ENCODE data around the gene C17orf107. TPM values are rescaled to one million over a fixed set of nuclear protein-coding genes. Genes with fewer than 3 reads are reported as not detected.

The C17orf107 gene
- polyA plus RNA-seq, 4 donors: 1.0 to 3.3 (median 1.5) TPM

DNA sequence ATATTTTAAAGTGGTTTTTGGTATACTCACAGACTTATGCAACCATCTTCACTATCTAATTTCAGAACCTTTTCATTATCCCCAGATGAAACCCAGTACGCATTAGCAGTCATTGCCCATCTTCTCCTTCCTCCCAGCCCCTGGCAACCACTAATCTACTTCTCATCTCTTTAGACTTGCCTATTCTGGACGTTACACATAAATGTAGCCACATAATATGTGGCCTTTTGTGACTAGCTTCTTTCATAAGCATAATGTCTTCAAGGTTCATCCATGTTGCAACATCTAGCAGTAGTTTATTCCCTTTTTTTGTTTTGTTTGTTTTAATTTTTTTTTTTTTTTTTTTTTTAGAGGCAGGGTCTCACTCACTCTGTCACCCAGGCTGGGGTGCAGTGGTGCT lies 28.5 kb upstream of the C17orf107 start:
- DNase-seq (ENCODE audit: low read depth in 4 of 4, low spot score in 3 of 4): no peak

- no peak for DNase-seq (ENCODE audit: low read depth in 4 of 4, low spot score in 3 of 4)
These were observed 26.6 kb upstream of the C17orf107 start for GRCh38 chr17:4872786-4873185.

DNA sequence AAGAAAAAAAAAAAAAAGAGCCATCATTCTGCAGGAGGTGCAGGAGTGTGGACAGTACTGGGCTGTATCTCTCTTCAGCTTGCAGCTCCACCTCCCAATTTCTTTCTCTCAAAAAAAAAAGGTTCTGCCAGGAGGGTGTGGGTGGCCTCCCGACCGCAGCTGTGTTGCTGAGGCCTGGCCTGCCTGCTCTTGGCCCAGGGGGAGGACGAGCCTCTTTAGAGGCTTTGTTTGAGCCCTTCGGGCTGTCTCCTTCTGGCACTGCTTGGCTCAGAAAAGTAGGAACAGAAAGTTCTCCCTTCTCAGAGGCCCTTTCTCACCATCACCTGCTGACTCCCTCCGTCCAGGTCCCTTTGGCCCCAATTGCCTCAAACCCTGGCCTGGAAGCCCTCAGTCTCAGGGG lies 22.2 kb upstream of the C17orf107 start:
- DNase-seq (ENCODE audit: low read depth in 4 of 4, low spot score in 3 of 4): no peak

- no peak for DNase-seq (ENCODE audit: low read depth in 4 of 4, low spot score in 3 of 4)
These were observed 19.7 kb upstream of the C17orf107 start for GRCh38 chr17:4879601-4880000.

DNA sequence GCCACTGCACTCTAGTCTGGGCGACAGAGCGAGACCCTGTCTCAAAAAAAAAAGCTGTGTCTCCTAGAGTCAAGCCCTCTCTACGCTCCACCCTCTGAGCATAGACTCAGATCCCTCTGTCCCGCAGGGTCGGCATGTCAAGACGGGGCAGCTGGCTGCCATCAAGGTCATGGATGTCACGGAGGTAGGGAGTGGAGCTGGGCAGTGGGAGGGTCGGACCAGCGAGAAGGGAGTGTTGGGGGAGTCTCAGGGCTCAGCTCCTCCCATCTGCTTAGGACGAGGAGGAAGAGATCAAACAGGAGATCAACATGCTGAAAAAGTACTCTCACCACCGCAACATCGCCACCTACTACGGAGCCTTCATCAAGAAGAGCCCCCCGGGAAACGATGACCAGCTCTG lies 18.5 kb upstream of the C17orf107 start:
- DNase-seq (ENCODE audit: low read depth in 4 of 4, low spot score in 3 of 4): no peak

GRCh38 chr17:4881761-4882555 lies 17.4 kb upstream of the C17orf107 start:
- no peak for DNase-seq (ENCODE audit: low read depth in 4 of 4, low spot score in 3 of 4)

- no peak for DNase-seq (ENCODE audit: low read depth in 4 of 4, low spot score in 3 of 4)
These were observed 14.8 kb upstream of the C17orf107 start for GRCh38 chr17:4884489-4884888.

DNA sequence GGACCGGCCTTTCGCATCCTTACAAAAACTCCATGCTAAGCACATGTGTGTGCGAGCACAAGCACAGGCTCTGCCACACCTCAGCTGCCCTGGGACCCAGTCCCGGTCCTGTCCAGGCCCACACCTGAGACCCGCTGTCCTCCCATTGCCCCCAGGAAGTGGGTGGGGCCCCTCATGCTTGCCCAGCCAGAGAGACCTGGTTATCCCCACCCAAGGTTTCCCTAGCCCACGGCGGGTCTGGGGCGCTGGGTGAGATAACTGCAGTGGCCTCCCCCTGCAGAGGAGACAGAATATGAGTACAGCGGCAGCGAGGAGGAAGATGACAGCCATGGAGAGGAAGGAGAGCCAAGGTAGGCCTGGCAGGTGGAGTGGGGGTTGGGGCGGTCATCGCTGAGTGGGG lies 12.5 kb upstream of the C17orf107 start:
- DNase-seq (ENCODE audit: low read depth in 4 of 4, low spot score in 3 of 4): no peak

DNA sequence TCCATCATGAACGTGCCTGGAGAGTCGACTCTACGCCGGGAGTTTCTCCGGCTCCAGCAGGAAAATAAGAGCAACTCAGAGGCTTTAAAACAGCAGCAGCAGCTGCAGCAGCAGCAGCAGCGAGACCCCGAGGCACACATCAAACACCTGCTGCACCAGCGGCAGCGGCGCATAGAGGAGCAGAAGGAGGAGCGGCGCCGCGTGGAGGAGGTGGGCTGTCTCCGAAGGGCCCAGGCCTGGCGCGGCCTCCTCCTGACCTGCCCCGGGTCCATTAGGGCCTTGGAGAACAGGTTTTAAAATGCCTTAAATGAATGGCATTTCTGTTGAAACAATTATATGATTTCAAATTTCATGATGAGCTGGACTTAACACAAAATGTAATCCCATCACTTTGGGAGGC lies 11.8 kb upstream of the C17orf107 start:
- no peak for DNase-seq (ENCODE audit: low read depth in 4 of 4, low spot score in 3 of 4)

GRCh38 chr17:4891411-4892410 lies 7.6 kb upstream of the C17orf107 start:
- DNase-seq (ENCODE audit: low read depth in 4 of 4, low spot score in 3 of 4): no peak

GRCh38 chr17:4892499-4893221 lies 6.7 kb upstream of the C17orf107 start:
- no peak for DNase-seq (ENCODE audit: low read depth in 4 of 4, low spot score in 3 of 4)

DNA sequence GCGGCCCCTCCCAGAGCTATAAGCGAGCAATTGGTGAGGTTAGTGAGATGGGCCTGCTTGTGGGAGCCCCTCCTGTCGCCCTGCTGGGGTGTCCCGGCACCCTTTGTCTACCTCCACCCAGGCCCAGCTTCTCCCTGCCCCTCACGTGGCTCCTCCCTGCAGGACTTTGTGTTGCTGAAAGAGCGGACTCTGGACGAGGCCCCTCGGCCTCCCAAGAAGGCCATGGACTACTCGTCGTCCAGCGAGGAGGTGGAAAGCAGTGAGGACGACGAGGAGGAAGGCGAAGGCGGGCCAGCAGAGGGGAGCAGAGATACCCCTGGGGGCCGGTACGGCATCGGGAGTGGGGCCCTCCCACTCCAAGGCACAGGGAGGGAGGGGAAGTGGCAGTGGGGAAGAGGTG lies 6.1 kb upstream of the C17orf107 start:
- no peak for DNase-seq (ENCODE audit: low read depth in 4 of 4, low spot score in 3 of 4)

GRCh38 chr17:4893721-4894560 lies 5.4 kb upstream of the C17orf107 start:
- no peak for DNase-seq (ENCODE audit: low read depth in 4 of 4, low spot score in 3 of 4)

GRCh38 chr17:4895121-4895520 lies 4.2 kb upstream of the C17orf107 start:
- DNase-seq (ENCODE audit: low read depth in 4 of 4, low spot score in 3 of 4): no peak

GRCh38 chr17:4895657-4896331 lies 3.5 kb upstream of the C17orf107 start:
- no peak for DNase-seq (ENCODE audit: low read depth in 4 of 4, low spot score in 3 of 4)

DNA sequence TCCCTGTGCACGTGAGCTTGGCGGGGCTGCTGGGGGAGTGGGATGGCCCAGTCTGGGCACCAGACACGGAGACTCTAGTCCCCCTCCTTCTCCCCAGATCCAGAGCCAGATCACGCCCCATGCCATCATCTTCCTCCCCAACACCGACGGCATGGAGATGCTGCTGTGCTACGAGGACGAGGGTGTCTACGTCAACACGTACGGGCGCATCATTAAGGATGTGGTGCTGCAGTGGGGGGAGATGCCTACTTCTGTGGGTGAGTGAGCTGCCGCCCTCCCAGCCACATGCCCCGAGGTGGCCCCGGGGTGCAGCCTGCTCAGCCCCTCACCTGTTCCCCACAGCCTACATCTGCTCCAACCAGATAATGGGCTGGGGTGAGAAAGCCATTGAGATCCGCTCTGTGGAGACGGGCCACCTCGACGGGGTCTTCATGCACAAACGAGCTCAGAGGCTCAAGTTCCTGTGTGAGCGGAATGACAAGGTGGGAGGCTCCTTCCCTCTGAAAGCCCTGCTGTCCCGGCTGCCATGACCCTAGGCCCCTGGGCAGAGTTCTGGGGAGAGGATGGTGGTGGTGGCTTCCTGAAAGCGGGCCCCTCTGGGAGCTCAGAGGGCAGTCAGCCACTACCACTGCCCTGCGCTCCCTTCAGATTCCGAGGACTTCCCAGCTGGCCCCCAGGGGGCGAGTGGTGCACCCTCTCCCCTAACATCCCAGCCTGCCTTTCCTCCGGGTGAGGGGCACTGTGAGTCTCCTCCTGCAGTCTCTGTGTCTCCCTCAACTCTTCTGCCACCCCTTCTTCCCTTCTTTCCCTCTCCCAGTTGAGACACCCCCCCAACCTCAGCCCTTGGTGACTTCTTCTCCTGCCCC lies 2.8 kb upstream of the C17orf107 start:
- no peak for DNase-seq (ENCODE audit: low read depth in 4 of 4, low spot score in 3 of 4)

DNA sequence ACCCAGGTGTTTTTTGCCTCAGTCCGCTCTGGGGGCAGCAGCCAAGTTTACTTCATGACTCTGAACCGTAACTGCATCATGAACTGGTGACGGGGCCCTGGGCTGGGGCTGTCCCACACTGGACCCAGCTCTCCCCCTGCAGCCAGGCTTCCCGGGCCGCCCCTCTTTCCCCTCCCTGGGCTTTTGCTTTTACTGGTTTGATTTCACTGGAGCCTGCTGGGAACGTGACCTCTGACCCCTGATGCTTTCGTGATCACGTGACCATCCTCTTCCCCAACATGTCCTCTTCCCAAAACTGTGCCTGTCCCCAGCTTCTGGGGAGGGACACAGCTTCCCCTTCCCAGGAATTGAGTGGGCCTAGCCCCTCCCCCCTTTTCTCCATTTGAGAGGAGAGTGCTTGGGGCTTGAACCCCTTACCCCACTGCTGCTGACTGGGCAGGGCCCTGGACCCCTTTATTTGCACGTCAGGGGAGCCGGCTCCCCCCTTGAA lies 2.1 kb upstream of the C17orf107 start:
- no peak for DNase-seq (ENCODE audit: low read depth in 4 of 4, low spot score in 3 of 4)

DNA sequence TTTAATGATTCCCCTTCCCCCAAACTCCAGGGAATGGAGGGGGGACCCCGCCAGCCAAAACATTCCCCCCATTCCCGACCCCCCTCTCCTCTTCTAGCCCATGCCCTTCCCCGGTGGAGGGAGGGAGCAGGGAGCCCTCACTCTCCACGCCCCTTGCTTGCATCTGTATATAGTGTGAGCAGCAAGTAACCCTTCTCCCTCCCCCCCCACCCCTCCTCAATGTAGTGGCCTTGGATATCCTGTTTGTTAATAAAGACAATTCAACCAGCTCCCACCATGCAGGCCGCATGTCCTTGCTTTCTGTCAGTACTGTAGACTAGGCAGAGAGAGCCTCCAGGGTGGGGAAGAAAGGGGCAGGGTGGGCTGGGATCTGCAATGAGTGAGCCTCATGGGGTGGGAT lies 1.6 kb upstream of the C17orf107 start:
- DNase-seq (ENCODE audit: low read depth in 4 of 4, low spot score in 3 of 4): no peak

Measured in right renal pelvis (tissue), 4 donors.